Parathyroid adenoma (tissue), 2 donors: ENCODE data around the gene CHPF2.

ENCODE experiments used
- H2AFZ ChIP-seq: fragments of 300-600 bp; sonication (generic); one replicate; pipeline ENCODE4 v1.7.0; 2017; ENCODE audit warnings: antibody characterized with exemption, mild to moderate bottlenecking
- H3K27ac ChIP-seq: fragments of 300-600 bp; sonication (generic); one replicate; pipeline ENCODE4 v1.7.0; 2017
- H3K27me3 ChIP-seq: fragments of 300-600 bp; sonication (generic); one replicate; pipeline ENCODE4 v1.7.0; 2017; ENCODE audit warnings: low read length; ENCODE audit not compliant: control insufficient read depth, insufficient read depth
- H3K36me3 ChIP-seq: fragments of 300-600 bp; sonication (generic); one replicate; pipeline ENCODE4 v1.7.0; 2017; ENCODE audit warnings: low read length; ENCODE audit not compliant: control insufficient read depth, insufficient read depth
- H3K4me1 ChIP-seq: fragments of 300-600 bp; sonication (generic); one replicate; pipeline ENCODE4 v1.7.0; 2017; ENCODE audit warnings: control low read depth
- H3K4me2 ChIP-seq: fragments of 300-600 bp; sonication (generic); one replicate; pipeline ENCODE4 v1.7.0; 2017; ENCODE audit warnings: low read length
- H3K4me3 ChIP-seq: fragments of 300-600 bp; sonication (generic); one replicate; pipeline ENCODE4 v1.7.0; 2017; ENCODE audit warnings: low read depth, low read length
- H3K79me2 ChIP-seq: fragments of 300-600 bp; sonication (generic); one replicate; pipeline ENCODE4 v1.7.0; 2017; ENCODE audit warnings: control low read depth
- H3K9ac ChIP-seq: fragments of 300-600 bp; sonication (generic); one replicate; pipeline ENCODE4 v1.7.0; 2017; ENCODE audit warnings: mild to moderate bottlenecking
- H3K9me3 ChIP-seq: fragments of 300-600 bp; sonication (generic); one replicate; pipeline ENCODE4 v1.7.0; 2017; ENCODE audit warnings: low read length; ENCODE audit not compliant: control insufficient read depth
- CTCF ChIP-seq: fragments of 300-600 bp; sonication (generic); IDR thresholded peaks from one replicate; pipeline ENCODE4 v1.7.0; 2017; ENCODE audit warnings: antibody characterized with exemption, mild to moderate bottlenecking
- donor health status: primary hyperparathyroidism.

CHPF2 gene

GRCh38 chr7:151194188-151194587, 38.1 kb upstream of the CHPF2 start:
- no peak overlapping the region for H3K4me2 ChIP-seq
- H3K4me3 ChIP-seq: no peak overlapping the region
- H3K27ac ChIP-seq: no peak overlapping the region
- no peak overlapping the region for H2AFZ ChIP-seq
- H3K79me2 ChIP-seq: no peaks in the 10 kb centered on the region
- no peak overlapping the region for H3K9ac ChIP-seq
- TF ChIP-seq CTCF: no peak
- no peaks in the 10 kb centered on the region for H3K4me1 ChIP-seq
- H3K36me3 ChIP-seq: no peaks in the 10 kb centered on the region
- no peaks in the 10 kb centered on the region for H3K9me3 ChIP-seq
- no peaks in the 10 kb centered on the region for H3K27me3 ChIP-seq

- Histone ChIP-seq H3K9me3 (no peaks in the 10 kb centered on the region), H3K4me1 (no peaks in the 10 kb centered on the region), H3K27me3 (no peaks in the 10 kb centered on the region), H3K27ac (no peak overlapping the region), H3K79me2 (no peaks in the 10 kb centered on the region), H3K4me3 (no peak overlapping the region), H3K36me3 (no peaks in the 10 kb centered on the region), H2AFZ (no peak overlapping the region), H3K9ac (no peak overlapping the region), H3K4me2 (no peak overlapping the region)
- TF ChIP-seq CTCF: no peak
Measured at GRCh38 chr7:151195616-151196450, 36.5 kb upstream of the CHPF2 start.

- H3K27me3 ChIP-seq: no peaks in the 10 kb centered on the region
- no peak overlapping the region for H3K4me3 ChIP-seq
- H3K4me2 ChIP-seq: no peak overlapping the region
- H3K79me2 ChIP-seq: no peaks in the 10 kb centered on the region
- no peaks in the 10 kb centered on the region for H3K36me3 ChIP-seq
- H3K27ac ChIP-seq: no peak overlapping the region
- TF ChIP-seq CTCF: no peak
- no peak overlapping the region for H2AFZ ChIP-seq
- no peak overlapping the region for H3K9ac ChIP-seq
- H3K4me1 ChIP-seq: no peaks in the 10 kb centered on the region
- no peaks in the 10 kb centered on the region for H3K9me3 ChIP-seq
Measured at GRCh38 chr7:151197932-151198331, 34.4 kb upstream of the CHPF2 start.

GRCh38 chr7:151198945-151199848, 33.1 kb upstream of the CHPF2 start:
- no peak overlapping the region for H2AFZ ChIP-seq
- TF ChIP-seq CTCF: no peak
- H3K4me1 ChIP-seq: no peaks in the 10 kb centered on the region
- no peaks in the 10 kb centered on the region for H3K36me3 ChIP-seq
- no peaks in the 10 kb centered on the region for H3K79me2 ChIP-seq
- no peak overlapping the region for H3K27ac ChIP-seq
- no peak overlapping the region for H3K4me3 ChIP-seq
- no peaks in the 10 kb centered on the region for H3K9me3 ChIP-seq
- no peak overlapping the region for H3K9ac ChIP-seq
- no peak overlapping the region for H3K4me2 ChIP-seq
- H3K27me3 ChIP-seq: no peaks in the 10 kb centered on the region
